Measurements from ENCODE around the gene TMEM91.

TMEM91 gene

GRCh38 chr19:41350735-41351338, 25.5 kb upstream of the TMEM91 start:
- TF ChIP-seq CTCF (conservative IDR thresholded peaks at IDR 0.05; ENCODE audit: low read length) = no peak
- TF ChIP-seq EZH2phosphoT487 (IDR thresholded peaks at IDR 0.05; ENCODE audit: borderline replicate concordance) = no peak
- peaks cover 78% of the 10 kb centered on the region for H3K79me2 ChIP-seq (ENCODE audit: insufficient read depth, low read length)
- no peaks in the 10 kb centered on the region for H3K27me3 ChIP-seq (ENCODE audit: insufficient read depth, low read length, poor library complexity, severe bottlenecking)
- no peaks in the 10 kb centered on the region for H3K9me2 ChIP-seq (replicated peaks; ENCODE audit: low read depth, low read length)
- H3K4me3 ChIP-seq (ENCODE audit: low read length, poor library complexity, severe bottlenecking) = peak overlapping the region; percentile 92
- peaks cover 11% of the 10 kb centered on the region; the same call in 1 of the 2 replicates for H3K36me3 ChIP-seq (ENCODE audit: insufficient read depth, low read length)
- peaks cover 34% of the 10 kb centered on the region for H3K4me1 ChIP-seq (ENCODE audit: insufficient read depth, low read length, poor library complexity, severe bottlenecking)
- H3K4me2 ChIP-seq (ENCODE audit: low read depth, low read length, poor library complexity, severe bottlenecking) = peak overlapping the region; percentile 100
- no peaks in the 10 kb centered on the region; the same call in 1 of the 2 replicates for H3F3A ChIP-seq (ENCODE audit: low read depth)
- no peak overlapping the region for H2AFZ ChIP-seq (ENCODE audit: low read length)
- H3K9me3 ChIP-seq (ENCODE audit: insufficient read depth, low read depth, low read length) = no peaks in the 10 kb centered on the region
- H4K20me1 ChIP-seq (ENCODE audit: insufficient read depth, low read length, poor library complexity, severe bottlenecking) = peaks cover 39% of the 10 kb centered on the region
- H3K9ac ChIP-seq (ENCODE audit: low read depth, low read length, poor library complexity, severe bottlenecking) = peak overlapping the region; percentile 92

- peaks cover 4% of the 10 kb centered on the region; the same call in 1 of the 2 replicates for H3K36me3 ChIP-seq (ENCODE audit: insufficient read depth, low read length)
- peak overlapping the region; percentile 92 for H3K4me3 ChIP-seq (ENCODE audit: low read length, poor library complexity, severe bottlenecking)
- H3K9me3 ChIP-seq (ENCODE audit: insufficient read depth, low read depth, low read length) = no peaks in the 10 kb centered on the region
- TF ChIP-seq CTCF (conservative IDR thresholded peaks at IDR 0.05; ENCODE audit: low read length) = no peak
- TF ChIP-seq EZH2phosphoT487 (IDR thresholded peaks at IDR 0.05; ENCODE audit: borderline replicate concordance) = no peak
- peak overlapping the region; percentile 92 for H3K9ac ChIP-seq (ENCODE audit: low read depth, low read length, poor library complexity, severe bottlenecking)
- H3K9me2 ChIP-seq (replicated peaks; ENCODE audit: low read depth, low read length) = no peaks in the 10 kb centered on the region
- H3K4me1 ChIP-seq (ENCODE audit: insufficient read depth, low read length, poor library complexity, severe bottlenecking) = peaks cover 37% of the 10 kb centered on the region
- H3F3A ChIP-seq (ENCODE audit: low read depth) = no peaks in the 10 kb centered on the region; the same call in 1 of the 2 replicates
- H3K79me2 ChIP-seq (ENCODE audit: insufficient read depth, low read length) = peaks cover 70% of the 10 kb centered on the region
- H2AFZ ChIP-seq (ENCODE audit: low read length) = no peak overlapping the region
- H3K27me3 ChIP-seq (ENCODE audit: insufficient read depth, low read length, poor library complexity, severe bottlenecking) = no peaks in the 10 kb centered on the region
- H4K20me1 ChIP-seq (ENCODE audit: insufficient read depth, low read length, poor library complexity, severe bottlenecking) = peaks cover 35% of the 10 kb centered on the region
- peak overlapping the region; percentile 100 for H3K4me2 ChIP-seq (ENCODE audit: low read depth, low read length, poor library complexity, severe bottlenecking)
Measured at GRCh38 chr19:41351339-41352245, 24.7 kb upstream of the TMEM91 start.

GRCh38 chr19:41352279-41352608, 24.1 kb upstream of the TMEM91 start:
- peaks cover 4% of the 10 kb centered on the region; the same call in 1 of the 2 replicates for H3K36me3 ChIP-seq (ENCODE audit: insufficient read depth, low read length)
- peaks cover 42% of the 10 kb centered on the region for H3K4me1 ChIP-seq (ENCODE audit: insufficient read depth, low read length, poor library complexity, severe bottlenecking)
- H3K9me3 ChIP-seq (ENCODE audit: insufficient read depth, low read depth, low read length) = no peaks in the 10 kb centered on the region
- peak overlapping the region; percentile 64; the same call in 1 of the 2 replicates for H2AFZ ChIP-seq (ENCODE audit: low read length)
- H3K9ac ChIP-seq (ENCODE audit: low read depth, low read length, poor library complexity, severe bottlenecking) = peak overlapping the region; percentile 92
- peaks cover 66% of the 10 kb centered on the region for H3K79me2 ChIP-seq (ENCODE audit: insufficient read depth, low read length)
- no peaks in the 10 kb centered on the region for H3K9me2 ChIP-seq (replicated peaks; ENCODE audit: low read depth, low read length)
- H3K27me3 ChIP-seq (ENCODE audit: insufficient read depth, low read length, poor library complexity, severe bottlenecking) = no peaks in the 10 kb centered on the region
- no peaks in the 10 kb centered on the region; the same call in 1 of the 2 replicates for H3F3A ChIP-seq (ENCODE audit: low read depth)
- TF ChIP-seq EZH2phosphoT487 (IDR thresholded peaks at IDR 0.05; ENCODE audit: borderline replicate concordance) (no peak), CTCF (conservative IDR thresholded peaks at IDR 0.05; ENCODE audit: low read length) (no peak)
- H3K4me2 ChIP-seq (ENCODE audit: low read depth, low read length, poor library complexity, severe bottlenecking) = peak overlapping the region; percentile 100
- peaks cover 35% of the 10 kb centered on the region for H4K20me1 ChIP-seq (ENCODE audit: insufficient read depth, low read length, poor library complexity, severe bottlenecking)
- peak overlapping the region; percentile 92 for H3K4me3 ChIP-seq (ENCODE audit: low read length, poor library complexity, severe bottlenecking)

All from Loucy (cell line).